Activated naive CD8-positive, alpha-beta T cell (primary cell): ENCODE results near the gene BAIAP2.
A peak's percentile ranks its signal among the peaks of the same experiment; 100 is the strongest.

Source experiments
- H3K27ac Mint-ChIP-seq: one replicate; pipeline ENCODE4 v1.8.0; 2021; ENCODE audit warnings: mixed read lengths
- H3K27me3 Mint-ChIP-seq: one replicate; pipeline ENCODE4 v1.8.0; 2021; ENCODE audit warnings: mixed read lengths
- H3K36me3 Mint-ChIP-seq: one replicate; pipeline ENCODE4 v1.8.0; 2021; ENCODE audit warnings: mixed read lengths
- H3K4me1 Mint-ChIP-seq: one replicate; pipeline ENCODE4 v1.8.0; 2021; ENCODE audit warnings: low read depth, mixed read lengths
- H3K4me3 Mint-ChIP-seq: one replicate; pipeline ENCODE4 v1.8.0; 2021; ENCODE audit warnings: mild to moderate bottlenecking, mixed read lengths
- H3K9me3 Mint-ChIP-seq: one replicate; pipeline ENCODE4 v1.8.0; 2021; ENCODE audit warnings: low read depth, mixed read lengths

The BAIAP2 gene

GRCh38 chr17:81034779-81035520, at the start of gene BAIAP2:
Gene BAIAP2, plus strand, starts transcription at chr17:81035151. Its CDS starts 104 bp downstream, at chr17:81035255.
- Mint-ChIP-seq H3K36me3 (no peaks in the 10 kb centered on the region), H3K27ac (peak within 1 kb of the TSS; percentile 61), H3K4me3 (peak within 1 kb of the TSS; percentile 87), H3K27me3 (no peaks in the 10 kb centered on the region), H3K4me1 (peaks cover 23% of the 10 kb centered on the region), H3K9me3 (no peaks in the 10 kb centered on the region)

- H3K27ac Mint-ChIP-seq = no peak overlapping the region
- H3K4me3 Mint-ChIP-seq = no peak overlapping the region
- H3K4me1 Mint-ChIP-seq = peaks cover 13% of the 10 kb centered on the region
- H3K27me3 Mint-ChIP-seq = no peaks in the 10 kb centered on the region
- no peaks in the 10 kb centered on the region for H3K36me3 Mint-ChIP-seq
- H3K9me3 Mint-ChIP-seq = no peaks in the 10 kb centered on the region
Observed at GRCh38 chr17:80986046-80986445, 48.9 kb upstream of the BAIAP2 start.

- H3K4me3 Mint-ChIP-seq = no peak overlapping the region
- no peaks in the 10 kb centered on the region for H3K9me3 Mint-ChIP-seq
- no peaks in the 10 kb centered on the region for H3K27me3 Mint-ChIP-seq
- no peak overlapping the region for H3K27ac Mint-ChIP-seq
- H3K36me3 Mint-ChIP-seq = no peaks in the 10 kb centered on the region
- H3K4me1 Mint-ChIP-seq = peaks cover 13% of the 10 kb centered on the region
Observed at GRCh38 chr17:80986816-80987475, 48.0 kb upstream of the BAIAP2 start.

- Mint-ChIP-seq H3K27me3 (no peaks in the 10 kb centered on the region), H3K36me3 (no peaks in the 10 kb centered on the region), H3K27ac (no peak overlapping the region), H3K9me3 (no peaks in the 10 kb centered on the region), H3K4me1 (peaks cover 17% of the 10 kb centered on the region), H3K4me3 (no peak overlapping the region)
Observed at GRCh38 chr17:80987941-80988461, 47.0 kb upstream of the BAIAP2 start.

GRCh38 chr17:80989586-80989913, 45.4 kb upstream of the BAIAP2 start:
- H3K27ac Mint-ChIP-seq = no peak overlapping the region
- H3K4me1 Mint-ChIP-seq = peaks cover 21% of the 10 kb centered on the region
- H3K27me3 Mint-ChIP-seq = no peaks in the 10 kb centered on the region
- peak overlapping the region; percentile 54 for H3K4me3 Mint-ChIP-seq
- H3K36me3 Mint-ChIP-seq = no peaks in the 10 kb centered on the region
- no peaks in the 10 kb centered on the region for H3K9me3 Mint-ChIP-seq

GRCh38 chr17:80990921-80991644, 43.9 kb upstream of the BAIAP2 start:
- H3K27ac Mint-ChIP-seq = peak overlapping the region; percentile 70
- H3K27me3 Mint-ChIP-seq = no peaks in the 10 kb centered on the region
- H3K9me3 Mint-ChIP-seq = no peaks in the 10 kb centered on the region
- peak overlapping the region; percentile 83 for H3K4me3 Mint-ChIP-seq
- H3K4me1 Mint-ChIP-seq = peaks cover 21% of the 10 kb centered on the region
- H3K36me3 Mint-ChIP-seq = no peaks in the 10 kb centered on the region

GRCh38 chr17:80991645-80992076, 43.3 kb upstream of the BAIAP2 start, which contains the start of gene CHMP6:
Gene CHMP6, plus strand, starts transcription at chr17:80991841. Its CDS starts 78 bp downstream, at chr17:80991919.
- no peaks in the 10 kb centered on the region for H3K27me3 Mint-ChIP-seq
- H3K36me3 Mint-ChIP-seq = no peaks in the 10 kb centered on the region
- H3K9me3 Mint-ChIP-seq = no peaks in the 10 kb centered on the region
- peaks cover 21% of the 10 kb centered on the region for H3K4me1 Mint-ChIP-seq
- H3K4me3 Mint-ChIP-seq = peak within 1 kb of the TSS; percentile 86
- peak within 1 kb of the TSS; percentile 70 for H3K27ac Mint-ChIP-seq

GRCh38 chr17:80992077-80992947, 42.6 kb upstream of the BAIAP2 start:
- H3K9me3 Mint-ChIP-seq = no peaks in the 10 kb centered on the region
- no peaks in the 10 kb centered on the region for H3K27me3 Mint-ChIP-seq
- H3K4me3 Mint-ChIP-seq = peak overlapping the region; percentile 86
- H3K27ac Mint-ChIP-seq = no peak overlapping the region
- H3K4me1 Mint-ChIP-seq = peaks cover 21% of the 10 kb centered on the region
- H3K36me3 Mint-ChIP-seq = no peaks in the 10 kb centered on the region

- no peaks in the 10 kb centered on the region for H3K27me3 Mint-ChIP-seq
- peak overlapping the region; percentile 86 for H3K4me3 Mint-ChIP-seq
- H3K36me3 Mint-ChIP-seq = no peaks in the 10 kb centered on the region
- peak overlapping the region; percentile 81 for H3K27ac Mint-ChIP-seq
- H3K4me1 Mint-ChIP-seq = peaks cover 21% of the 10 kb centered on the region
- no peaks in the 10 kb centered on the region for H3K9me3 Mint-ChIP-seq
Observed at GRCh38 chr17:80992948-80993624, 41.9 kb upstream of the BAIAP2 start.

GRCh38 chr17:80995131-80995530, 39.8 kb upstream of the BAIAP2 start:
- Mint-ChIP-seq H3K27me3 (no peaks in the 10 kb centered on the region), H3K36me3 (no peaks in the 10 kb centered on the region), H3K27ac (no peak overlapping the region), H3K4me1 (peaks cover 14% of the 10 kb centered on the region), H3K4me3 (no peak overlapping the region), H3K9me3 (no peaks in the 10 kb centered on the region)

- Mint-ChIP-seq H3K27me3 (no peaks in the 10 kb centered on the region), H3K9me3 (no peaks in the 10 kb centered on the region), H3K36me3 (no peaks in the 10 kb centered on the region), H3K4me3 (no peak overlapping the region), H3K4me1 (peaks cover 8% of the 10 kb centered on the region), H3K27ac (no peak overlapping the region)
Observed at GRCh38 chr17:80996422-80997305, 38.3 kb upstream of the BAIAP2 start.

GRCh38 chr17:80997424-80998117, 37.4 kb upstream of the BAIAP2 start:
- Mint-ChIP-seq H3K9me3 (no peaks in the 10 kb centered on the region), H3K27me3 (no peaks in the 10 kb centered on the region), H3K27ac (no peak overlapping the region), H3K4me1 (peaks cover 12% of the 10 kb centered on the region), H3K36me3 (no peaks in the 10 kb centered on the region), H3K4me3 (no peak overlapping the region)
